K562 (cell line): Measurements from ENCODE around the gene XYLB. TPM values are rescaled to one million over a fixed set of nuclear protein-coding genes. Genes with fewer than 3 reads are reported as not detected.

Experiments used
- ATAC-seq: fragments of 200-7000 bp; cut with Tn5 transposase; 3 replicates; pipeline ENCODE4 v1.9.1; 2020; ENCODE audit warnings: moderate library complexity
- BruUV-seq: library from RNA; stranded (reverse); fragments of 400-500 nt; replicated peaks from 2 replicates; lab custom pipeline; 2021; lab: Mats Ljungman, UMichigan
- CTCF ChIA-PET: fragments of 300-600 bp; formaldehyde crosslinking; extraction: SDS; loops from one replicate; lab custom pipeline; 2021; ENCODE audit warnings: low intra/inter-chr PET ratio; lab: Yijun Ruan, JAX
- POLR2A ChIA-PET: fragments of 300-600, 350-650 bp; sonication (Branson Sonifier 250); formaldehyde crosslinking; extraction: SDS; loops from one replicate; lab custom pipeline; 2021; ENCODE audit warnings: antibody characterized with exemption, inconsistent platforms; lab: Yijun Ruan, JAX
- DNase-seq, 4 experiments: peaks; one replicate each; pipeline versions ENCODE4 v3.0.0 to v3.0.0-alpha.2; 2011 to 2018; ENCODE audit warnings: low spot score in 3 of 4, mixed read lengths in 3 of 4; ENCODE audit errors: extremely low read depth in 1 of 4
- FAIRE-seq: peaks from 2 replicates; lab custom pipeline; 2011; peaks lifted over from hg19 to GRCh38; lab: Jason Lieb, UNC
- H2AFZ ChIP-seq: 2 replicates; pipeline ENCODE4 v1.6.0; 2011; ENCODE audit warnings: low read depth, low read length, control low read depth, inconsistent platforms
- H3K27ac ChIP-seq: fragments of 200-600 bp; 3 replicates; pipeline ENCODE4 v1.8.0; 2011; ENCODE audit warnings: low read depth, mild to moderate bottlenecking, control low read depth, inconsistent platforms, low read length, moderate library complexity, mixed read lengths; ENCODE audit errors: extremely low read depth
- H3K27me3 ChIP-seq, 2 experiments: fragments of 300-600 bp in 1 of 2; 2 replicates in 1 of 2; 3 replicates in 1 of 2; pipeline versions ENCODE4 v1.6.0 to v1.8.0; 2011; ENCODE audit warnings: inconsistent platforms in 2 of 2, low read length in 2 of 2, mild to moderate bottlenecking in 1 of 2, mixed read lengths in 1 of 2, moderate library complexity in 1 of 2; ENCODE audit not compliant: control insufficient read depth in 2 of 2, insufficient read depth in 2 of 2
- H3K36me3 ChIP-seq: fragments of 300-600 bp; 3 replicates; pipeline ENCODE4 v1.8.0; 2011; ENCODE audit warnings: mild to moderate bottlenecking, low read length, inconsistent platforms; ENCODE audit not compliant: control insufficient read depth, insufficient read depth
- H3K4me1 ChIP-seq, 2 experiments: fragments of 200-600 bp in 1 of 2; replicated peaks in 1 of 2; 2 replicates in 1 of 2; 3 replicates in 1 of 2; pipeline versions ENCODE4 v1.5.1 to v1.8.0; 2011; ENCODE audit warnings: inconsistent platforms in 2 of 2, low read length in 2 of 2, mild to moderate bottlenecking in 1 of 2, mixed read lengths in 1 of 2, moderate library complexity in 1 of 2; ENCODE audit not compliant: control insufficient read depth in 2 of 2, insufficient read depth in 2 of 2
- H3K4me2 ChIP-seq: 2 replicates; pipeline ENCODE4 v1.6.1; 2011; ENCODE audit warnings: low read length, control low read depth, inconsistent platforms, mixed read lengths; ENCODE audit not compliant: insufficient read depth
- H3K4me3 ChIP-seq: fragments of 200-600 bp; sonication (generic), shearing (Covaris generic); 2 replicates; pipeline ENCODE4 v1.5.1; 2016; ENCODE audit warnings: control low read depth, inconsistent platforms
- H3K79me2 ChIP-seq: fragments of 200-600 bp; 3 replicates; pipeline ENCODE4 v1.8.0; 2011; ENCODE audit warnings: low read length, inconsistent platforms; ENCODE audit not compliant: control insufficient read depth, insufficient read depth
- H3K9ac ChIP-seq, 2 experiments: 2 replicates each; pipeline versions ENCODE4 v1.6.0 to v1.6.1; 2011; ENCODE audit warnings: low read depth in 2 of 2, low read length in 2 of 2, control low read depth in 1 of 2, inconsistent platforms in 1 of 2, mild to moderate bottlenecking in 1 of 2, mixed read lengths in 1 of 2; ENCODE audit not compliant: insufficient read depth in 1 of 2
- H3K9me1 ChIP-seq: one replicate; pipeline ENCODE4 v1.6.0; 2011; ENCODE audit warnings: inconsistent platforms, mild to moderate bottlenecking, low read length, moderate library complexity; ENCODE audit not compliant: control insufficient read depth, insufficient read depth
- H3K9me3 ChIP-seq: replicated peaks from 2 replicates; pipeline ENCODE4 v1.5.1; 2011; ENCODE audit warnings: low read depth, low read length, inconsistent platforms; ENCODE audit not compliant: control insufficient read depth, insufficient read depth
- H4K20me1 ChIP-seq: replicated peaks from 2 replicates; pipeline ENCODE4 v1.6.1; 2011; ENCODE audit warnings: low read length, inconsistent platforms, mixed read lengths; ENCODE audit not compliant: control insufficient read depth, insufficient read depth
- BCOR ChIP-seq: fragments of 450-650 bp; IDR thresholded peaks from 2 replicates; pipeline ENCODE4 v1.6.1; 2016
- CCAR2 ChIP-seq: fragments of 200-400 bp; formaldehyde crosslinking; IDR thresholded peaks from 2 replicates; pipeline ENCODE4 v1.6.1; 2017; ENCODE audit warnings: mild to moderate bottlenecking, low read depth, low read length
- CGGBP1 ChIP-seq: fragments of 250-450 bp; sonication (Bioruptor Pico); IDR thresholded peaks from 2 replicates; pipeline ENCODE4 v1.9.0; 2021; ENCODE audit warnings: mild to moderate bottlenecking
- CREBBP ChIP-seq: IDR thresholded peaks from one replicate; pipeline ENCODE4 v1.6.1; 2012; ENCODE audit warnings: low read depth, mild to moderate bottlenecking, control low read depth, inconsistent platforms, low read length
- HNRNPK ChIP-seq: fragments of 200-400 bp; formaldehyde crosslinking; IDR thresholded peaks from one replicate; pipeline ENCODE4 v1.6.1; 2018; ENCODE audit warnings: mild to moderate bottlenecking, low read depth, low read length; ENCODE audit not compliant: poor library complexity, severe bottlenecking
- ILF3 ChIP-seq: fragments of 450-650 bp; IDR thresholded peaks from 2 replicates; pipeline ENCODE4 v1.6.1; 2018; ENCODE audit warnings: antibody characterized with exemption, mild to moderate bottlenecking, moderate library complexity, borderline replicate concordance
- MTA1 ChIP-seq: fragments of 450-650 bp; IDR thresholded peaks from 2 replicates; pipeline ENCODE4 v1.6.1; 2017; ENCODE audit warnings: borderline replicate concordance
- PYGO2 ChIP-seq: fragments of 450-650 bp; IDR thresholded peaks from 2 replicates; pipeline ENCODE4 v1.6.1; 2016; ENCODE audit warnings: mild to moderate bottlenecking, missing genetic modification characterization, moderate library complexity, missing compliant biosample characterization
- RBM15 ChIP-seq: fragments of 200-400 bp; formaldehyde crosslinking; IDR thresholded peaks from 2 replicates; pipeline ENCODE4 v1.6.1; 2018; ENCODE audit warnings: mild to moderate bottlenecking, low read length, moderate library complexity; ENCODE audit not compliant: insufficient read depth
- SREBF2 ChIP-seq: sonication (generic); formaldehyde crosslinking; IDR thresholded peaks from 2 replicates; pipeline ENCODE4 v1.4.0; 2020; ENCODE audit warnings: mild to moderate bottlenecking, missing genetic modification reagents
- TBP ChIP-seq: optimal IDR thresholded peaks from 2 replicates; pipeline ENCODE3; 2011; ENCODE audit warnings: low read depth, low read length, improper control_type of control experiment
- ZBTB40 ChIP-seq, 2 experiments: fragments of 450-650 bp in 1 of 2; sonication (generic) in 1 of 2; formaldehyde crosslinking in 1 of 2; IDR thresholded peaks; 2 replicates each; pipeline versions ENCODE4 v1.7.1 to v1.9.0; 2016 to 2022; ENCODE audit warnings: inconsistent platforms in 1 of 2, mild to moderate bottlenecking in 1 of 2, missing genetic modification reagents in 1 of 2
- ZNF668 ChIP-seq: fragments of 250-450 bp; sonication (Bioruptor Pico); IDR thresholded peaks from 2 replicates; pipeline ENCODE4 v1.8.0; 2022; ENCODE audit warnings: mild to moderate bottlenecking, inconsistent platforms
- WGBS: fragments of 100-300 bp; shearing (Covaris generic); methylation state at CpG from one replicate; pipeline ENCODE4 v1.1.6; 2016; ENCODE audit warnings: low coverage, mixed read lengths; ENCODE audit not compliant: insufficient coverage; ENCODE audit errors: missing lambda C conversion rate; 5-methylcytosine and 5-hydroxymethylcytosine counted together
- in situ Hi-C: fragments of 300-500 bp; cut with MboI; formaldehyde crosslinking; loops from 4 replicates; pipeline ENCODE4 v1.15.0; 2018; ENCODE audit warnings: inconsistent platforms, mixed read lengths
- intact Hi-C: fragments of 100-400 bp; cut with micrococcal nuclease; formaldehyde crosslinking; loops from 2 replicates; pipeline ENCODE4 v1.14.2; 2022
- polyA plus RNA-seq, 8 experiments: library from polyadenylated mRNA; depleted of rRNA in 4 of 8; stranded (reverse) in 5 of 8; unstranded in 3 of 8; fragments of >200 nt; fragmentation: Nextera tagmentation in 2 of 8; fragmentation: Illumina TruSeq in 1 of 8; extraction: Ambion mirVana in 2 of 8; extraction: Trizol in 1 of 8; gene quantifications; 2 replicates each; pipeline versions ENCODE4 v1.2.1 to v1.2.3, GENCODE V29; 2011 to 2014; ENCODE audit warnings: inconsistent platforms in 1 of 8, missing spikeins in 1 of 8
- total RNA-seq, 7 experiments: library from RNA; depleted of rRNA in 6 of 7; stranded (reverse); fragments of >200 nt in 6 of 7; fragmentation: Illumina TruSeq in 2 of 7; extraction: Trizol in 2 of 7; gene quantifications; 2 replicates each; pipeline versions ENCODE4 v1.2.1 to v1.2.3, GENCODE V29; 2011 to 2021; ENCODE audit warnings: low replicate concordance in 1 of 7

XYLB gene
- total and polyA plus RNA-seq, 9 of the 15 experiments (the other 6 are each of a cell fraction or from before 2014, with no cell fraction given), result 4.0 to 20.2 (median 13.2) TPM

- Histone ChIP-seq H2AFZ (no peak overlapping the region), H3K4me2 (no peak overlapping the region), H3K4me1 (peaks cover 0 to 5% of the 10 kb centered on the region in 2 experiments; a peak in 1 of 5 replicates), H3K27ac (no peak overlapping the region), H3K4me3 (no peak overlapping the region), H3K9me3 (no peaks in the 10 kb centered on the region), H3K79me2 (no peaks in the 10 kb centered on the region), H4K20me1 (no peaks in the 10 kb centered on the region), H3K27me3 (no peaks in the 10 kb centered on the region), H3K9me1 (no peaks in the 10 kb centered on the region), H3K36me3 (peaks cover 97% of the 10 kb centered on the region; the same call in 2 of the 3 replicates), H3K9ac (no peak overlapping the region)
- DNase-seq (no peak), ATAC-seq (no peak), FAIRE-seq (no peak)
- in situ Hi-C loops, result no loop called here
- WGBS, result 88% methylated on average over 3 of the region's 3 CpGs
- intact Hi-C loops, result no loop called here
- CTCF ChIA-PET, result no interaction called here
- POLR2A ChIA-PET, result interaction anchor here (0.5 to 2.0 kb wide), 3 partner anchors 8 to 13 kb away, joined by 3 to 6 read pairs (median 3); no protein-coding TSS in a partner anchor
- no peak for TF ChIP-seq CCAR2
- no peak for TF ChIP-seq CREBBP
- no peak for TF ChIP-seq BCOR
- no peak for TF ChIP-seq CGGBP1 (CRISPR knock-in tag)
- no peak for TF ChIP-seq ZNF668
- TF ChIP-seq HNRNPK, result no peak
- no peak for TF ChIP-seq RBM15
- no peak for TF ChIP-seq SREBF2 (CRISPR knock-in tag)
- TF ChIP-seq ZBTB40 (IDR thresholded peaks at IDR 0.05), result no peak
- TF ChIP-seq ZBTB40 (CRISPR knock-in tag; IDR thresholded peaks at IDR 0.05), result no peak
- no peak for TF ChIP-seq PYGO2 (tag)
- no peak for TF ChIP-seq ILF3
- no peak for TF ChIP-seq TBP
- TF ChIP-seq MTA1, result no peak
- no TSS peak for BruUV-seq
These were observed 21.2 kb downstream of the XYLB start for GRCh38 chr3:38367779-38368178.
